ENCODE data around the gene POMP. TPM values are rescaled to one million over a fixed set of nuclear protein-coding genes. Genes with fewer than 3 reads are reported as not detected.

Gene POMP
- total and polyA plus RNA-seq, 12 donors = 40.1 to 187 (median 65.3) TPM

DNA sequence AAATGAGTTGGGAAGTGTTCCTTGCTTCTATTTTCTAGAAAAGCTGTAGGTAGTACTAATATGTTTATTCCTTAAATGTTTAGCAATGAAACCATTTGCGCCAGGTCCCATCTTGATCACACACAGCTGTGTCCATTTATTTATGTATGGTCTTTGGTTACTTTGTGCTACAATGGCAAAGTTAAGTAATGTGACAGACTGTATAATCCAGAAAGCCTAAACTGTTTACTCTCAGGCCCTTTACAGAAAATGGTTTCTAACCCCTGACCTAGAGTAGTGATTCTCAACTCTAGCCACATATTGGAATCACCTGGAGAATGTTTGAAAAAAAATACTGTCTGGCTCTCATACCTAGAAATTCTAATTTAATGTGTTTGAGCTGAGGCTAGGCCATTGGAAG is 38.5 kb downstream of the POMP start:
- Histone ChIP-seq H3K4me3 (no peak overlapping the region), H3K36me3 (replicated peaks in 1 of 2) (peaks cover 0 to 28% of the 10 kb centered on the region in 2 donors), H3K27me3 (no peaks in the 10 kb centered on the region), H3K27ac (no peak overlapping the region), H3K9me3 (replicated peaks in 1 of 3) (no peaks in the 10 kb centered on the region), H3K4me1 (replicated peaks in 1 of 2) (no peaks in the 10 kb centered on the region)
- intact Hi-C loops (cut with DNase I) = no loop called here
- TF ChIP-seq, protein P1, sequence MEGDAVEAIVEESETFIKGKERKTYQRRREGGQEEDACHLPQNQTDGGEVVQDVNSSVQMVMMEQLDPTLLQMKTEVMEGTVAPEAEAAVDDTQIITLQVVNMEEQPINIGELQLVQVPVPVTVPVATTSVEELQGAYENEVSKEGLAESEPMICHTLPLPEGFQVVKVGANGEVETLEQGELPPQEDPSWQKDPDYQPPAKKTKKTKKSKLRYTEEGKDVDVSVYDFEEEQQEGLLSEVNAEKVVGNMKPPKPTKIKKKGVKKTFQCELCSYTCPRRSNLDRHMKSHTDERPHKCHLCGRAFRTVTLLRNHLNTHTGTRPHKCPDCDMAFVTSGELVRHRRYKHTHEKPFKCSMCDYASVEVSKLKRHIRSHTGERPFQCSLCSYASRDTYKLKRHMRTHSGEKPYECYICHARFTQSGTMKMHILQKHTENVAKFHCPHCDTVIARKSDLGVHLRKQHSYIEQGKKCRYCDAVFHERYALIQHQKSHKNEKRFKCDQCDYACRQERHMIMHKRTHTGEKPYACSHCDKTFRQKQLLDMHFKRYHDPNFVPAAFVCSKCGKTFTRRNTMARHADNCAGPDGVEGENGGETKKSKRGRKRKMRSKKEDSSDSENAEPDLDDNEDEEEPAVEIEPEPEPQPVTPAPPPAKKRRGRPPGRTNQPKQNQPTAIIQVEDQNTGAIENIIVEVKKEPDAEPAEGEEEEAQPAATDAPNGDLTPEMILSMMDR (IDR thresholded peaks at IDR 0.05) = no peak
- no peak for TF ChIP-seq POLR2A (IDR thresholded peaks at IDR 0.05)
- DNase-seq = no peak
- WGBS, 4 donors = 92 to 100% (median 98%) methylated on average over 1 of the region's 1 CpG

DNA sequence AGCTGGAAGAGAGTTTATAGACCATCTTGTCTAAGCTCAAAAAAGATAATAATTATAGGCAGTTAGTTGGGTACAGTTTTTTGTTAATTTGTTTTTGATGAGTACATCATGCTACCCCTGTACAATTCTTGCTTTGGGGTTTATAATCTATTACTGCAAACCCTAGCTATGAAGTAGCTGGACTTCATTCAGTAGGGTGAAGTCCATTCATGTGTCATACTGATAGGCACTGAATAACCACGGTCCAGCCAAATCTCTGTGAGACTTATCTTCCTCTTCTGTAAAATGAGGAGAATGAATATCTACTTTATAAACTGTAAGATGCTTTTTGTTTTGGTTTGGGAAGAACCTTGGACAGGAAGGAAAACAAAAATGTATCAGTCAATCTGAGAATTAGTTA is 40.3 kb downstream of the POMP start:
- Histone ChIP-seq H3K36me3 (replicated peaks in 1 of 2) (peaks cover 0 to 28% of the 10 kb centered on the region in 2 donors), H3K27ac (no peak overlapping the region), H3K4me3 (no peak overlapping the region), H3K9me3 (replicated peaks in 1 of 3) (no peaks in the 10 kb centered on the region), H3K4me1 (replicated peaks in 1 of 2) (peaks cover 0 to under 1% of the 10 kb centered on the region in 2 donors), H3K27me3 (no peaks in the 10 kb centered on the region)
- intact Hi-C loops (cut with DNase I) = no loop called here
- no peak for DNase-seq
- 78 to 100% (median 94%) methylated on average over 1 of the region's 1 CpG for WGBS, 4 donors
- TF ChIP-seq, protein P1 (IDR thresholded peaks at IDR 0.05) = no peak
- no peak for TF ChIP-seq POLR2A (IDR thresholded peaks at IDR 0.05)

DNA sequence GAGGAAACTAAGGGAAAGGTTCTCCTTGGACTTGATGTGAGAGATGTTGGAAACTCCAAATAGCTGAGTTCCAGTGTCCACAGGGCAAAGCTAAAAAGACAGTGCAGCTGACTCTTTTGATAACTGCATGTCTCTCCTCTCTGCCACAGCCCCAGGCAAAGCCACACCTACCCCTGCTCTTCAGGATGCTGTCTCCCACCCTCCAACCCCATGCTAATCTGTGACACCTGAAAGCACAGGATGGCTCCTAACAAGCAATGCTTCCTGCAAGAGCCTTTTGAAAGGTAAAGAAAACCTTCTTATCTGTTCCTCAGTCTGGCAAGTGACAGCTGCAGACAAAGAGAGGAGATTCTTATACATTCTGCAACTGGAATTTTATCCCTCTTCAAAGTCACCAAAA is 45.4 kb downstream of the POMP start:
- TF ChIP-seq, protein P1 (IDR thresholded peaks at IDR 0.05) = no peak
- no peak for TF ChIP-seq POLR2A (IDR thresholded peaks at IDR 0.05)
- Histone ChIP-seq H3K27me3 (no peaks in the 10 kb centered on the region), H3K36me3 (replicated peaks in 1 of 2) (peaks cover 0 to 28% of the 10 kb centered on the region in 2 donors), H3K27ac (no peak overlapping the region), H3K4me3 (no peak overlapping the region), H3K4me1 (replicated peaks in 1 of 2) (peaks cover 0 to 5% of the 10 kb centered on the region in 2 donors), H3K9me3 (replicated peaks in 1 of 3) (no peaks in the 10 kb centered on the region)
- no peak for DNase-seq
- intact Hi-C loops (cut with DNase I) = no loop called here

GRCh38 chr13:28704919-28705318 is 46.0 kb downstream of the POMP start:
- Histone ChIP-seq H3K4me3 (no peak overlapping the region), H3K36me3 (replicated peaks in 1 of 2) (peaks cover 0 to 23% of the 10 kb centered on the region in 2 donors)
- no peak for DNase-seq

More at GRCh38 chr13:28704919-28705318, 46.0 kb downstream of the POMP start:
- no peaks in the 10 kb centered on the region for H3K27me3 ChIP-seq
- peak overlapping the region in 1 of 5 donors; percentile 41 for H3K27ac ChIP-seq
- TF ChIP-seq, protein P1 (IDR thresholded peaks at IDR 0.05) = no peak
- no peak for TF ChIP-seq POLR2A (IDR thresholded peaks at IDR 0.05)
- no peaks in the 10 kb centered on the region for H3K9me3 ChIP-seq (replicated peaks in 1 of 3)
- peaks cover 0 to 5% of the 10 kb centered on the region in 2 donors for H3K4me1 ChIP-seq (replicated peaks in 1 of 2)
- intact Hi-C loops (cut with DNase I) = no loop called here

All from adrenal gland (tissue), 12 donors.